Measurements from ENCODE around the gene RAPGEF4.
"Not testable (repeated sequence)": the region's sequence is repeated elsewhere in the genome, so short reads cannot be mapped to it uniquely, and the experiment has no call there.

The RAPGEF4 gene

DNA sequence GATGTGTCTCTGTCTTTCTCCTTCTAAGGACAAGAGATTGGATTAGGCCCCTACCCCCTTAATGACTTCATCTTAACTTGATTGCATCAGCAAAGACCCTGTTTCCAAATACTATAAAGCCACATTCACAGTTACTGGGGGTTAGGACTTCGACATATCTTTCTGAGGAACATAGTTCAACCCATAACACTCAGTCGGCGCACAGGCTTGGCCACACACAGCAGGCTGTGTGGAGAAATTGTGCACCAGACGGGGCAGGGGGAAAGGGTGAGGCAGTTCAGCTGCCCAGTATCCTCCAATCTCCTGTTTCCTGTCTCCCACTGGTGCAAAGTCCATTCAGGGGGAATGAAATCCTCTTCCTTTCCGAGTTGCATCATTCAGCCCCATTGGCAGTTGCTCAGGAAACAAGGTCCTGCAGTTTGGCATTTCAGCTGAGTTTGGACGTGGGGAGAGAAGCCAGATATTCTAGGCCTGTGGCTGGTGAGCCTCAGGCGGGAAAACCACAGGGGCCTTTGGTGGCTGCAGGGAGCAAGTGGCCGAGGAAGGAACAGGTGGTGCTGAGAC, 9.4 kb upstream of the RAPGEF4 start:
- no peak for DNase-seq (ENCODE audit: low spot score)

DNA sequence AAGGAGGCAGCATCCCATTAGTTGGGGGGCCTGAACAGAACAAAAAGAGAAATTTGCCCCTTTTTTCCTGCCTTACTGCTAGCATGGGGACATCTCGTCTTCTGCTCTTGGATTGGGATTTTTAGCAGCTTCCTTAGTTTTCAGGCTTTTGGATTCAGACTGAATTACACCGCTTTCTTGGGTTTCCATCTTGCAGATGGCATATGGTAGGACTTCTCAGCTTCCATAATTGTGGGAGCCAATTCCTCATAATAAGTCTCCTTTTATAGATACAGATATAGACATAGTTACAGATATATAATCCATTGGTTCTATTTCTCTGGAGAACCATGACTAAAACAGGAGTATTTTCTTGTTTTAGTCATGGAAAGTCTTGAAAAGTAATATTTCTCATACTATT, 5.2 kb upstream of the RAPGEF4 start:
- DNase-seq (ENCODE audit: low spot score) = no peak

DNA sequence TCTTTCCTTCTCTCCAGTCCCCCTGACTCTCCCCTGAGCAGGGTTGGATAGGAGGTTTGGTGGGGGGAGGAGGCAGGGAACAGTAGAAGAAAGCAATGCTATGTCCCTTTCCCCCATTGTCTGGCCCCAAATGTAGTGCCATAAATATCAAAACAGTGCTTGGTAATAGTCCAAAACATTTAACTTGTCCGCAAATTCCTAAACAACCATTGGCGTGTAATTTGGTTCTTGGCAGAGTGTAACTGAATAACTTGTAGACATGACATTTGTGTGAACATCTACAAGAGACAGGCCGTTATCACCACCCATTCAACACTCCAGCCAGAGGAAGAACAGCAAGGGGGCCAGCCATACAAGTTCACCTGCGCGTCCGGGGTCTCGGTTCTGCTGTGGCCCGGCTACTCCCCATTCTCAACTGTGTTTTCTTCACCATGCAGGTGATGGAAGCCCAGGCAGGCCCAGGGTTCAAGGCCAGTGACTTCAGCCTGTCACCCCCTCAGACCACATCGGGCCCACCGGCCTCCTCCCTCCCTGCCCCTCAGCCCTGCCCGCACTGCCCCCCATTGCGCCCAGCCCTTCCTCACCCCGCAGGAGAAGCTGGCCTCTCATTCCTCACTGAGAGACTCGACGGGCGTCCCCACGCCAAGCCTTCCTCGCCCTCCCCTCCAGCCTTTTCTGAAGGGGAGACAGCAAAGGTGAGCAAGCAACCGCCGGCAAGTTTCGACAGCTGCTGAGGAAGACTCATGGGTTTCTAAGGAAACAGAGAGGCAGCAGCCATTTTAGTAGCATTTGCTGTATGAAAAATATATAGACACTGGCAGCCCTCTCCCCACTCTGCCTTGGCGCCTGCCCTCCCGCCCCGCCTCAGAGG, 699 bp upstream of the RAPGEF4 start:
- DNase-seq (ENCODE audit: low spot score) = no peak

GRCh38 chr2:172736424-172737174, 954 bp downstream of the RAPGEF4 start:
- DNase-seq (ENCODE audit: low spot score) = no peak

- no peak for DNase-seq (ENCODE audit: low spot score)
Measured at GRCh38 chr2:172739661-172740266, 4.1 kb downstream of the RAPGEF4 start.

- no peak for DNase-seq (ENCODE audit: low spot score)
Measured at GRCh38 chr2:172740856-172741255, 5.2 kb downstream of the RAPGEF4 start.

DNA sequence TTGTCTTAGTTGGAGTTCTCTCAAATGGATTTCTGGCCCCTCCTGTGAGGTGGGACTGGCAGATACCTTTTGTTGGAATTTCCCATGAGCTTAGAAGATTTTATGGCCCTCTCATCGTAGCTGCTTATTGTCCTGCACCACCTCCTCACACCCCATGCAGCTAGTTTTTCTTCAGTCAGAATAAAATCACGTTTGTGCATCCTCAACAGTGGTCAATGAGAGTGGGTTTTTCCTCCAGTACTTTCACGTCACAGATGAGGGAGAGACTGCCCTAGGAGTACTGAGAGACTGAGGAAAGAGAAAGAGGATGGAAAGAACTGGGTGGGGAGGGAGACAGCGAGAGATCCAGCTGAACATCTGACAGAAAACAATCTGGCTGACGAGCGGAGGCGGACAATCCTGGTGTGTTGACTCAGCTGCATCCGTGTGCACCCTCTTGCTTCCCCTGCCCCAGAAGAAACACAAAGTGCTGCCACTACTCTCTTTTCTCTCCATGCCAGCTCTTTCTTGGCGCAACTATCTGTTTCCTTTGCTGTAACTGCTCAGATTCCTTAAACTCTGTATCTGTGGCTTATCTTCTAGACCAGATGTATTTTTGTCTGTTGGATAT, 7.4 kb downstream of the RAPGEF4 start:
- no peak for DNase-seq (ENCODE audit: low spot score)

DNA sequence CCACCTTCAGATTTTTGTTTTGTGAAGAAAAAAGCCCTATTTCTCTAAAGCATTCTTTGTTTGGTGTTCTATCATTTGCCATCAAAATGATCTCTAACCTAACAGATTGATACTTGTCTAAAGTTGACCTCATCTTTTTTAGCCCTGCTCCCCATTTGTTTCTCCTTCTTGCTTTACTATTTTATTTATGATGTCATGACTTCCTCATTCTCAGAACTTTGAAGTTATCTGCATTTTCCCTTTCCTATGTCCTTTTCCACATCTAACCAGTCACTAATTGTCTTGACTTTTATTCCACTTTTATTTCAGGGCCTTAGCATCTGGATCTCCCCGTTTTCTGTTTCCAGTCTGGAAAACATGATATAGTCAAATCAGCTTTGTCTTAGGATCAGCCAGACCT, 8.3 kb downstream of the RAPGEF4 start:
- no peak for DNase-seq (ENCODE audit: low spot score)

- DNase-seq (ENCODE audit: low spot score) = no peak
Measured at GRCh38 chr2:172745636-172746035, 10.0 kb downstream of the RAPGEF4 start.

- not testable (repeated sequence) for DNase-seq (ENCODE audit: low spot score)
Measured at GRCh38 chr2:172748543-172748942, 12.9 kb downstream of the RAPGEF4 start.

DNA sequence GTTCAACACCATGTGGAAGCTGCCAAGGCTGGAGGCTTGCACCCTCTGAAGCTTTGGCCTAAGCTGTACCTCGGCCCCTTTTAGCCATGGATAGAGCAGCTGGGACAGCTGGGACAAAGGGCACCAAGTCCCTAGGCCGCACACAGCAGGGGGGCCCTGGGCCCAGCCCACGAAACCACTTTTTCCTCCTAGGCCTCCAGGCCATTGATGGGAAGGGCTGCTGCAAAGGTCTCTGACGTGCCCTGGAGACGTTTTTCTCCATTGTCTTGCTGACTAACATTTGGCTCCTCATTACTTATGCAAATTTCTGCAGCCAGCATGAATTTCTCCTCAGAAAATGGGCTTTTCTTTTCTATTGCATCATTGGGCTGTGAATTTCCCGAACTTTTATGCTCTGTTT, 13.7 kb downstream of the RAPGEF4 start:
- DNase-seq (ENCODE audit: low spot score) = no peak

DNA sequence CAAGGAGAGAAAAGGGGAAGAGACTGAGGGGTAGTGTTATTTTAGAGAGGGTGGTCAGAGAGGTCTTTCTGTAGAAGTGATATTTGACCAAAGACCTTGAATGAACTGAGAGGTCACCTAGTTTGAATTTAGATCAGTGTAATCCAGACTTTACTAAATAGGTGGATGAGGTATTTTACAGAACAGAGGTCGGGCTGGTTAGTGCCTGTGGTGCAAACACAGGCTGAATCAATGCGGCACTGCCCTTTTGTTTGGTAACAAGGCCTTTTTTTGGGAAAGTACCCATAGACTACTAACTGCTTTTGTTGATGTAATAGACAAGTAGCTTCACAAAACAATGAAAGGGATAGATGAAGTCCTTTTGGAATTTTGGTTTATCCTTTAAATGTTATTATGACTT, 15.9 kb downstream of the RAPGEF4 start:
- DNase-seq (ENCODE audit: low spot score) = no peak

DNA sequence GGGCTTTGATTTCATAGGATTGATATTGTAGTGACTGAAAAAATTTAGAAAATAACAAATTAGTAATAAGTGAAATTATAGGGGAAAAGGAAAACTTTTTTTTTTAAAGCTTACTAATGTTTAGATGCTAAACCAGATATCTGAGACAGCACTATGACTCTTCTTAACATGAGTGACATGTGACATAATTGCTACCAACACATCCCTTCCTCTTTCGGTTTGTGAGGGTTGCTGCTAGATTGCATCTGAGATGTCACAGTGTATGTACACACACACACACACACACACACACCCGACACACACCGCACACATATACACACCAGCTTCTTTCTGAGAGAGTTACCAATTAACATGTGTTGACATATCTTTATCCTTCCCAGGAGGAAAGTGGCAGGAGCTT, 18.0 kb downstream of the RAPGEF4 start:
- no peak for DNase-seq (ENCODE audit: low spot score)

GRCh38 chr2:172759441-172759840, 23.8 kb downstream of the RAPGEF4 start:
- no peak for DNase-seq (ENCODE audit: low spot score)

DNA sequence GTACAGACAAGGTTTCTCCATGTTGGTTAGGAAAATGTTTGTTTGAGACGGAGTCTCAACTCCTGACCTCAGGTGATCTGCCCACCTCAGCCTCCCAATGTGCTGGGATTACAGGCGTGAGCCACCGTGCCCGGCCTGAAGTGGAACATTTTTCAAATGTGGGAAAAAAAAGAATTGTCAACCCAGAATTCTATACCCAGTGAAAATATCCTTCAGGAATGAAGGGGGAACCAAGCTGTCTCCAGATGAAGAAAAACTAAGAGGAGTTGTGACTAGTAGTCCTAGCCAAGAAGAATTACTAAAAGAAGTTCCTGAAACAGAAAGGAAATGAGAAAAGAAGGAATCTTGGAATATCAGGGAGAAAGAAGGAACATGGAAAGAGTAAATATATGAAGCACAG, 25.7 kb downstream of the RAPGEF4 start:
- no peak for DNase-seq (ENCODE audit: low spot score)

DNA sequence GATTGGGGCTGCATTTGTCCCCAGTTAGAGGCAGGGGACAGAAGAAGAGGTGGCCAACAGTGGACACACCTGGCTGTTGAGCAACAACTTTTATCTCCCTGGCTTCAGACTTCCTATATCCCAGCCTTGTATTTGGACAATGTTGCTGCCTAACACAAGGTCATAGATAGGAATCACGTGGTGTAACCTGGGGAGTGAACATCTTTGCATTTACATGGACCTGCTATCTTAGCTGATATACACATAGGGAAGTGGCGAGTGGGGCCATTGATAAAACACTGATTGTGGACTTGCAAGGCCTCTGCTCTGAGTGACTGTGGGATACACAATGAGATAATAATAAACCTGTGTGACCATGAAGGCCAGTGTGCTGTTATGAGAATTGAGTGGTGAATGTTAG, 26.9 kb downstream of the RAPGEF4 start:
- no peak for DNase-seq (ENCODE audit: low spot score)

GRCh38 chr2:172763079-172763478, 27.4 kb downstream of the RAPGEF4 start:
- DNase-seq (ENCODE audit: low spot score) = no peak

DNA sequence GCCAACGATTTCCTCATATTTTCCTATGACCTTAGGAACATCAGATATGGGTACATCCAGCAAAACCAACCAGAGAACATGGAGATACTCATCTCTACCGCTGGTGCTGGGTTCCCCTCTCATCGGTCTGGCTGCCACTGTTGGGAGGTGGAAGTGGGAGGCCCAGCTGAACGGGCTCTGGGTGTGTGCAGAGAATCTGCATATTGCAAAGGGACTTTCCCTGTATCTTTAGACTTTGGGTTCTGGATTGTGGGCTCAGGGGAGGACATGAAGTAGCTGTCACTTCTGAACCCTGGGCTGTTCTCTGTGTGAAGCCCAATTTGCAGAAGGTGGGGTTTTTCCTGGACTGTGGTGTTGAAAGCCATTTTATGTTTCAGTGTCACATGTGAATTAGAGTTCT, 30.0 kb downstream of the RAPGEF4 start:
- DNase-seq (ENCODE audit: low spot score) = no peak

- no peak for DNase-seq (ENCODE audit: low spot score)
Measured at GRCh38 chr2:172768401-172768800, 32.8 kb downstream of the RAPGEF4 start.

DNA sequence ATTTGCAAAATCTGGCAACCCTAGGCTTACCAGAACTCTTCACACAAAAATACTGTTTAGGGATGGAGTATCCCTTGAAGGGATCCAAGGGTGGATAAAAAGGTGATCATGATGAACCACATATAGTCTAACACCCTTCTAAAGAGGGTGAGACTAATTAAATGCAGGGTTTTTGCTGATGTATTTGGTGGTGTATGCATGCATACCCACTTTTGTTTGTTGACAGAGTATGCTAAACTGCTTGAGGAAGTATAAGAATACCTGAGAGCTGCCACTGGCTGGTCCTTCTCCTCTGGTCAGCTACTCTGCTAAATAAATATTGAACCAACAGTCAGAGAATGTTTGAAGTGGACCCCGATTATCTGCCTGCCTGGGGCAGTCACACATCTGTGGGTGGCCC, 34.2 kb downstream of the RAPGEF4 start:
- no peak for DNase-seq (ENCODE audit: low spot score)

GRCh38 chr2:172770887-172771286, 35.2 kb downstream of the RAPGEF4 start:
- DNase-seq (ENCODE audit: low spot score) = no peak

GRCh38 chr2:172772633-172773032, 37.0 kb downstream of the RAPGEF4 start:
- DNase-seq (ENCODE audit: low spot score) = no peak

Data from RKO (cell line).